22Rv1 (cell line): ENCODE data around the gene PDHX.

Experiments
- CTCF ChIP-seq: fragments of 450-650 bp; IDR thresholded peaks from 2 replicates; pipeline ENCODE4 v1.5.1; 2017; ENCODE audit warnings: mild to moderate bottlenecking
- ZFX ChIP-seq: fragments of 450-650 bp; IDR thresholded peaks from 2 replicates; pipeline ENCODE4 v1.6.1; 2017; ENCODE audit warnings: antibody characterized with exemption, borderline replicate concordance

- TF ChIP-seq CTCF (no peak), ZFX (no peak)
Observed at GRCh38 chr11:35043936-35044335, 127.5 kb downstream of the PDHX start.
